ENCODE data around the gene MDGA2.

MDGA2 gene

GRCh38 chr14:47619392-47619791, 56.0 kb downstream of the MDGA2 start:
- no peak for DNase-seq (ENCODE audit: low read depth)

- DNase-seq (ENCODE audit: low read depth) = no peak
These were observed 68.8 kb downstream of the MDGA2 start for GRCh38 chr14:47606566-47606965.

- no peak for DNase-seq (ENCODE audit: low read depth)
These were observed 78.5 kb downstream of the MDGA2 start for GRCh38 chr14:47596860-47597259.

GRCh38 chr14:47596232-47596631, 79.2 kb downstream of the MDGA2 start:
- no peak for DNase-seq (ENCODE audit: low read depth)

GRCh38 chr14:47595552-47595951, 79.9 kb downstream of the MDGA2 start:
- DNase-seq (ENCODE audit: low read depth) = no peak

GRCh38 chr14:47590767-47591495, 84.5 kb downstream of the MDGA2 start:
- no peak for DNase-seq (ENCODE audit: low read depth)

GRCh38 chr14:47585447-47585846, 90.0 kb downstream of the MDGA2 start:
- no peak for DNase-seq (ENCODE audit: low read depth)

- DNase-seq (ENCODE audit: low read depth) = no peak
These were observed 108.1 kb downstream of the MDGA2 start for GRCh38 chr14:47567273-47567672.

- no peak for DNase-seq (ENCODE audit: low read depth)
These were observed 117.5 kb downstream of the MDGA2 start for GRCh38 chr14:47557894-47558293.

GRCh38 chr14:47555333-47555732, 120.1 kb downstream of the MDGA2 start:
- no peak for DNase-seq (ENCODE audit: low read depth)

GRCh38 chr14:47549886-47550285, 125.5 kb downstream of the MDGA2 start:
- no peak for DNase-seq (ENCODE audit: low read depth)

GRCh38 chr14:47543459-47543858, 131.9 kb downstream of the MDGA2 start:
- no peak for DNase-seq (ENCODE audit: low read depth)

- DNase-seq (ENCODE audit: low read depth) = no peak
These were observed 133.7 kb downstream of the MDGA2 start for GRCh38 chr14:47541662-47542061.

GRCh38 chr14:47539031-47539461, 136.4 kb downstream of the MDGA2 start:
- DNase-seq (ENCODE audit: low read depth) = no peak

GRCh38 chr14:47536341-47536740, 139.1 kb downstream of the MDGA2 start:
- DNase-seq (ENCODE audit: low read depth) = no peak

- no peak for DNase-seq (ENCODE audit: low read depth)
These were observed 148.7 kb downstream of the MDGA2 start for GRCh38 chr14:47526591-47527244.

- no peak for DNase-seq (ENCODE audit: low read depth)
These were observed 150.9 kb downstream of the MDGA2 start for GRCh38 chr14:47524524-47524923.

GRCh38 chr14:47520382-47520781, 155.0 kb downstream of the MDGA2 start:
- DNase-seq (ENCODE audit: low read depth) = no peak

- DNase-seq (ENCODE audit: low read depth) = no peak
These were observed 163.6 kb downstream of the MDGA2 start for GRCh38 chr14:47511829-47512228.

GRCh38 chr14:47509957-47510356, 165.4 kb downstream of the MDGA2 start:
- DNase-seq (ENCODE audit: low read depth) = no peak

- no peak for DNase-seq (ENCODE audit: low read depth)
These were observed 167.5 kb downstream of the MDGA2 start for GRCh38 chr14:47507861-47508260.

- DNase-seq (ENCODE audit: low read depth) = no peak
These were observed 175.0 kb downstream of the MDGA2 start for GRCh38 chr14:47500369-47500768.

GRCh38 chr14:47490766-47491165, 184.6 kb downstream of the MDGA2 start:
- no peak for DNase-seq (ENCODE audit: low read depth)

- DNase-seq (ENCODE audit: low read depth) = no peak
These were observed 185.1 kb downstream of the MDGA2 start for GRCh38 chr14:47490353-47490752.

Data from activated T-cell treated with anti-CD3 and anti-CD28 coated beads for 1 hour (primary cell).